SK-N-MC (cell line): ENCODE data around the gene NRXN3.

Experiments used
- DNase-seq: peaks from one replicate; pipeline ENCODE4 v3.0.0-alpha.2; 2011; ENCODE audit warnings: low read depth, low spot score
- H3K27ac ChIP-seq: fragments of 200-600 bp; sonication (generic); 2 replicates; pipeline ENCODE4 v1.5.1; 2016; ENCODE audit warnings: mixed run types
- H3K36me3 ChIP-seq: fragments of 200-600 bp; sonication (generic); 2 replicates; pipeline ENCODE4 v1.6.1; 2017; ENCODE audit warnings: antibody characterized with exemption, low read length, mixed read lengths; ENCODE audit not compliant: insufficient read depth
- H3K4me3 ChIP-seq: fragments of 200-600 bp; sonication (generic); 2 replicates; pipeline ENCODE4 v1.5.1; 2016
- H3K9ac ChIP-seq: fragments of 200-600 bp; sonication (generic); 2 replicates; pipeline ENCODE4 v1.8.0; 2017; ENCODE audit warnings: mixed run types, mixed read lengths; ENCODE audit not compliant: insufficient read length
- H3K9me3 ChIP-seq: fragments of 200-600 bp; sonication (generic); 2 replicates; pipeline ENCODE4 v1.6.1; 2017; ENCODE audit warnings: low read depth, mild to moderate bottlenecking, antibody characterized with exemption, low read length, moderate library complexity, mixed read lengths
- EZH2 ChIP-seq: fragments of 200-600 bp; sonication (generic); IDR thresholded peaks from one replicate; pipeline ENCODE4 v1.6.1; 2017; ENCODE audit warnings: antibody characterized with exemption
- FOXP2 ChIP-seq: optimal IDR thresholded peaks from 2 replicates; pipeline ENCODE3; 2011; ENCODE audit warnings: mild to moderate bottlenecking, moderate library complexity; ENCODE audit not compliant: insufficient read depth; ENCODE audit errors: extremely low read length, control extremely low read depth
- POLR2AphosphoS5 ChIP-seq: IDR thresholded peaks from 2 replicates; pipeline ENCODE4 v1.6.1; 2012; ENCODE audit warnings: mild to moderate bottlenecking, low read depth, low read length, borderline replicate concordance

NRXN3 gene

GRCh38 chr14:79878229-79878628 lies 1708.1 kb downstream of the NRXN3 start:
- no peak for DNase-seq
- Histone ChIP-seq H3K27ac (no peak overlapping the region), H3K9me3 (no peaks in the 10 kb centered on the region), H3K9ac (no peak overlapping the region), H3K36me3 (no peaks in the 10 kb centered on the region), H3K4me3 (no peak overlapping the region)
- TF ChIP-seq POLR2AphosphoS5 (no peak), EZH2 (no peak), FOXP2 (no peak)

- H3K9me3 ChIP-seq: no peaks in the 10 kb centered on the region
- no peak overlapping the region for H3K9ac ChIP-seq
- H3K27ac ChIP-seq: no peak overlapping the region
- H3K36me3 ChIP-seq: no peaks in the 10 kb centered on the region
- TF ChIP-seq FOXP2: no peak
- DNase-seq: no peak
- H3K4me3 ChIP-seq: no peak overlapping the region
These were observed 1708.6 kb downstream of the NRXN3 start for GRCh38 chr14:79878785-79879184.

- TF ChIP-seq EZH2 (no peak), POLR2AphosphoS5 (no peak), FOXP2 (no peak)
- Histone ChIP-seq H3K27ac (no peak overlapping the region), H3K9ac (no peak overlapping the region), H3K9me3 (no peaks in the 10 kb centered on the region), H3K36me3 (no peaks in the 10 kb centered on the region), H3K4me3 (no peak overlapping the region)
- no peak for DNase-seq
These were observed 1711.1 kb downstream of the NRXN3 start for GRCh38 chr14:79881299-79881698.

- Histone ChIP-seq H3K4me3 (no peak overlapping the region), H3K9ac (no peak overlapping the region), H3K27ac (no peak overlapping the region), H3K9me3 (no peaks in the 10 kb centered on the region), H3K36me3 (no peaks in the 10 kb centered on the region)
- no peak for DNase-seq
- TF ChIP-seq FOXP2 (no peak), EZH2 (no peak), POLR2AphosphoS5 (no peak)
These were observed 1720.4 kb downstream of the NRXN3 start for GRCh38 chr14:79890527-79890926.

GRCh38 chr14:79896009-79896408 lies 1725.8 kb downstream of the NRXN3 start:
- H3K9me3 ChIP-seq: no peaks in the 10 kb centered on the region
- H3K4me3 ChIP-seq: no peak overlapping the region
- no peak for TF ChIP-seq FOXP2
- TF ChIP-seq POLR2AphosphoS5: no peak
- no peak for TF ChIP-seq EZH2
- no peak overlapping the region for H3K27ac ChIP-seq
- H3K36me3 ChIP-seq: no peaks in the 10 kb centered on the region
- no peak for DNase-seq
- no peak overlapping the region for H3K9ac ChIP-seq

GRCh38 chr14:79899610-79900009 lies 1729.4 kb downstream of the NRXN3 start:
- Histone ChIP-seq H3K36me3 (no peaks in the 10 kb centered on the region), H3K27ac (no peak overlapping the region), H3K4me3 (no peak overlapping the region), H3K9ac (no peak overlapping the region), H3K9me3 (no peaks in the 10 kb centered on the region)
- DNase-seq: no peak
- no peak for TF ChIP-seq POLR2AphosphoS5
- TF ChIP-seq EZH2: no peak
- TF ChIP-seq FOXP2: no peak

GRCh38 chr14:79904497-79904896 lies 1734.3 kb downstream of the NRXN3 start:
- DNase-seq: no peak
- no peak for TF ChIP-seq FOXP2
- TF ChIP-seq EZH2: no peak
- no peak for TF ChIP-seq POLR2AphosphoS5
- Histone ChIP-seq H3K9ac (no peak overlapping the region), H3K27ac (no peak overlapping the region), H3K4me3 (no peak overlapping the region), H3K9me3 (no peaks in the 10 kb centered on the region), H3K36me3 (no peaks in the 10 kb centered on the region)

- Histone ChIP-seq H3K9ac (no peak overlapping the region), H3K36me3 (no peaks in the 10 kb centered on the region), H3K27ac (no peak overlapping the region), H3K9me3 (no peaks in the 10 kb centered on the region), H3K4me3 (no peak overlapping the region)
- no peak for TF ChIP-seq EZH2
- TF ChIP-seq FOXP2: no peak
- TF ChIP-seq POLR2AphosphoS5: no peak
- no peak for DNase-seq
These were observed 1736.8 kb downstream of the NRXN3 start for GRCh38 chr14:79906994-79907393.

- Histone ChIP-seq H3K36me3 (no peaks in the 10 kb centered on the region), H3K9ac (no peak overlapping the region), H3K27ac (no peak overlapping the region), H3K4me3 (no peak overlapping the region), H3K9me3 (no peaks in the 10 kb centered on the region)
- DNase-seq: no peak
- no peak for TF ChIP-seq FOXP2
- TF ChIP-seq POLR2AphosphoS5: no peak
- TF ChIP-seq EZH2: no peak
These were observed 1739.9 kb downstream of the NRXN3 start for GRCh38 chr14:79910086-79910485.
